GM21381 (cell line): ENCODE measurements around the gene PDE2A.

Source experiments
- ATAC-seq: cut with Tn5 transposase; IDR thresholded peaks from one replicate; pipeline ENCODE4 v1.9.1; 2021; ENCODE audit warnings: mild to moderate bottlenecking, moderate library complexity; ENCODE audit not compliant: unreplicated experiment

The PDE2A gene

DNA sequence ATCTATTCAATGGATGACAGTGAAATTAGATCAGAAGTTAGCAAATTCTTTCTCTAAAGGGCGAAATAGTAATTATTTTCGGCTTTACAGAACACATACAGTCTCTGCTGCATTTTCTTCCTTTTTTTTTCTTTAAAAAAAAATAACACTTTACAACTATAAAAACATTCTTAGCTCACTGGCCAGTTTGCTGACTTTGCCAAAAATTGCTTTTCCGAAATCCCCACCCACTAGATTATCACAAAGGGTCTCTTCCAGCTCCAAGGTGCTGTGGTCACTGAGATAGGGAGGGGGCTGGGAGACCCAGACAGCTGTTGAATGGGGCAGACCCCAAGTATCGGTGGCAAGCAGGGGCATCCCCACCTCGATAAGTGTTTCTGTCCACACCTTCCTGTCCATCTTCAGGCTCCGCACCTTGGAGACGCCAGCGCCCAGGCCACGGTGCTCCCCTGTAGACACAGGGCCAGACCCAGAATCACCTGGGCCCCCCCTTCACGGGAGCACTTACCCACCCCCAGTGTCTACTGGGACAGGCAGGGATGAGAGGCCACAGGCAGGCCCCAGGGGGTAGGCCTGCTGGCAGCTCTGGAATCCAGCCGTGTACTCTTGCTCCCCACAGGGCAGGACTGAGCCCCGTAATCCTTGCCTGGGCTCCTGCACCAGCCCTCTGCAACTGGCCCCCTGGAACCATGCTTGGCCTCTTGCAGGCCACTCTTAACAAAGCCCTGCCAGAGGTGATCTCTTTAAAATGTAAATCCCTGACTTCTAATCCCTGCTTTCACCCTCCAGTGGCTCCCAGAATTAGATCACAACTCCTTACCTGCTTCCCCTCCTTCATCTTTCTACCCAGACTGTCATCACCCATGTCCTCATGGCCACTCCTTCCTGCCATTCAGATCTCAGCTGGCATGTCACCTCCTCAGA is 31.5 kb upstream of the PDE2A start:
- ATAC-seq = no peak

DNA sequence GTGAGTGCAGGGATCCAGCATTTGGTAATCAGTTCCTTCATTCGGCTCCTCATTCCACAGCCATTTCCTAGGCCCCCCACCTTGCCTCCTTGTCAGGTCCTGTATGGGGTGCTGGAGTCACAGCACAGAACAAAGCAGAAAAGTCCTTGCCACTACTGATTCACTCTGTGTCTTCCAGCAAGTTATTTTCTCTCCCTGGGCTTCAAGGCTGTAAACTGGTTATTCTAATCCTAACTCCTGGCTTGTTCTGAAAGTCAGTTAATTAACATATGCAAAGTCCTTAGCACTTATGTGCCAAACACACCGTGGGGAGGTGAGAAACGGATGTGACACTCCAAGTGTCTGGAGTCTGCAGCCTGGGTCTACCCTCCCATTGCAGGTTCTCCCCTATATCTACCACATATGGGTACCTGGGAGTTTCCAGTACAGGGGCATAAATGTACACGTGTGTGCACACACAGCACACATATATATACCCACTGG is 30.6 kb upstream of the PDE2A start:
- no peak for ATAC-seq

DNA sequence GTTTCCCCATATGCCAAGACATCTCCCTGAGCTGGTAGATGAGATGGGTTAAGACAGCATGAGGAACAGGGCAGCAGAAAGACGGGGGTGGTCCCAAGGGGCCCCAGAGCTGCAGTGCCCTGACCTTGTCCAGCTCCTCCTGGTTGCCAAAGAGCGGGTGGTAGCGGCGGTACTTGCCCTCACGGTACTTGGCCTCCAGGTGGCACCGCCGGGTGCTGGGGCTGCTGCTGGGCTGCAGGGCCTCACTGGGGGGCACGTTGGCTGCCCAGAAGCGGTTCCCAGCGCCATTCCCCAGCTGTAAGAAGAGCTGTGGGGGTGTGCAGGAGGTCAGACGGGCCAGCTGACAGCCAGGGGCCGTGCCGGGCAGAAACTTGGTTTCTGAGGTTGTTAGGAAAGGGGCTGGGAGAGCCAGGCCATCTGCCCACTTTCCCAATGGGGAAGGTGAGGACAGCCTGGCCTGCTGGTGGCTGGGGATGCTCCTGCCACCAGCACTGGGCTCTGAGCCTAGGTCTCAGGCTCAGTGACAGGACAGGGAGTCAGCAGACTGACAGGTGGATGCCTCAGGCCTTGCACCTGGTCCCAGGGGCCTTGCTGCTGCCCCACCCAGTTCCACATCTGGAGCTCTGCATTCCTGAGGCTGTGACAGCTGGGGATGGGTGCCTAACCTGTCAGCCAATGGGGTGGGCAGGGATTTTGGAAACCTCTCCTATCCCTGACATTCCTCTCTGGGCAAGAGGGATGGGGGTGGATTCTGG is 30.0 kb upstream of the PDE2A start:
- no peak for ATAC-seq

DNA sequence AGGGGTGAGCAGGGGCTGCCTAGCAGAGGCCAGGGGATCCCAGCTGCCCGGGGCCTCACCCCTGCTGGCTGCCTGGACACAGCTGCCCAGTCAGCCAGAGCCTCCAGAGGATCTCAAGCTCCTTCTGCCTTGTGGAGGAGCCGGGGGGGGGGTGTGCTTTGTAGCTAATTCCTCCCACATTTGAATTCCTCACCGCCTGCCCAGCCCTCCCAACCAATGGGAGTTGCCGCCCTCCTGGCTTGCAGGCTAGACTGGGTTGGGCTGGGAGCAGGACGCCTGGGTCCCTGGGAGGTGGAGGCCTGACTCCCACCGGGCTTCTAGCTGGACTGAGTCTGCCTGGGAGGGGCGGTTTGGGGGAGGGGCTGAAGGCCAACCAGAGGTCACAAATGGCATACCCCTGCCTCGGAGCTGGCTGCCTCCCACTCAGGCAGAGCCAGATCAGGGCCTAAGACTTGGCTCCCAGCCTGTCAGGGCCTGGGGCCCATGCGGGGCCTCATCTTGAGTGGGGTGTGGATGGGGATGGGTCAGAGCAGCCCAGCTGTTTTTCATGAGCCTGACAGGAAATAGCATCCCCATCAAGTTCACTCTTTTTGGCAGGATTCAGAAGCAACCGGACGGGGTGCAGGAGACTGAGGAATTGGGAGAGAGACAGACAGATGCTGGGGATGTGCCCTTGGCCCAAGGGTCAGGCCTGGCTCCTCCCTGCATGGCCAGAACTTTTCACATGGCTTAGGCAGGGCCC is 29.2 kb upstream of the PDE2A start:
- no peak for ATAC-seq

DNA sequence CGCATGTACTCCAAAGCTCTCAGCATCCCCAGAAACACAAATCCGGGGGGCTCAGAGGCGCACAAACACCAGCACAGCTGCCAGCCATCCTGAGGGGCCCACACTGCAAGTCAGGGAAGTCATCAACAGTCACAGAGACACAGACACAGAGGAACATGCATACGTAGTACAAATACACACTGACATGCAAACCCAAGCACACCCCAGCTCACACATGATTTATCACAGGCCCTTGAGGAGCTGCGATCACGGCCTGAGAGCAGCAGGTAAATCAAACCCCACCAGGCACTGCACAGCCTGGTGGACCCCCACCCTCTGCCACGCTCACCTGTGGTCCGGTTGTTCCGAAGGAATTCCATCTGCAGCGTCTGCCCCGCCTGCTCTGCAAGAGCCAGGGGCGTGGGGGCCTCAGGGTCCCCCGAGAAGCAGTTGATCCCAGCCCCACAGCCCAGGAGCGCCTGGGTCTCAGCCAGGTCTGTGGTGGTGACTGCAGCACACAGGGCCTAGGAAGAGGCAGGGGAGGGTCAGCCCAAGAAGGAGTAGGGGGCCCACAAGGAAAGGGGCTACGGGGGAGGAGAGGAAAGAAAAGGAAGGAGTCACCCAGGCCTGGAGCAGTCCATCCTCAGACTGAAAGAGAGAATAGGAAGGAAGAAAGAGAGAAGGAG is 28.5 kb upstream of the PDE2A start:
- ATAC-seq = no peak

DNA sequence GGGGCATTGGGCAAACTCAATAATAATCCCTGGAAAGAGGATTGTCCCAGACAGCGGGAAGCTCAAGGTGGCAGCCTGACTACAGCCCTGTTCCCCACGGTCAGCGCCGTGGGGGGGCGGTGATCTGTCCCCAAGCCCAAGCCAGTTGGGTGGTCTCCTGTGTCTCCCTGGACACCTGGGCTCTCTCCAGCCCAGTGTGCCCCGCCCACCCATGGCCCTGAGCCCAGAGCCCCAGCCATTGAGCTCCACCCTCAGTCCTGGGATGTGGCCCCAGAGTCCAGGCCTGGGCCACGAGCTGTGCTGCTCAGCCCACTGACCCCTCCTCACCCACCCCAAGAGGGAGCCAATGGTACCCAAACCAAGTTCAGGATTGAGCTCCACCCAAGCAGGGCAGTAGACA is 27.9 kb upstream of the PDE2A start:
- no peak for ATAC-seq

DNA sequence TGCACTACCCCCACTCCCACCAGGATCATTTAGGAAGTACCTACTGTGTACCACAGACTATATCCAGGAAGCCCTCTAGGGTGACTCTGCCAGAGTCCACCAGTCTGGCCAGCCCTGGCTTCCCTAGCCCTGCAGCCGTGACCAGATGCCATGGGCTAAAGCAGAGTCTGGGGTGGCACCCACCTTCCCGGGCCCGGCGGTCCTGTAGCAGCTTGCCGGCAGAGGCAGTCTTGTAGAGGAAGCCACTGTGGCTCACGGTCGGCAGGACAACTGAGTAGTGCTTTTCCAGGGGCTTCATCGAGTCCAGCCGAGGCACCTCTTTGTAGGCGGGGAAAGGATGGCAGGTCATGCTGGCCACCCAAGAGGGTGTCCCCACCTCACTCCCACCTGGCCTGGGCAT is 27.2 kb upstream of the PDE2A start:
- ATAC-seq = no peak

DNA sequence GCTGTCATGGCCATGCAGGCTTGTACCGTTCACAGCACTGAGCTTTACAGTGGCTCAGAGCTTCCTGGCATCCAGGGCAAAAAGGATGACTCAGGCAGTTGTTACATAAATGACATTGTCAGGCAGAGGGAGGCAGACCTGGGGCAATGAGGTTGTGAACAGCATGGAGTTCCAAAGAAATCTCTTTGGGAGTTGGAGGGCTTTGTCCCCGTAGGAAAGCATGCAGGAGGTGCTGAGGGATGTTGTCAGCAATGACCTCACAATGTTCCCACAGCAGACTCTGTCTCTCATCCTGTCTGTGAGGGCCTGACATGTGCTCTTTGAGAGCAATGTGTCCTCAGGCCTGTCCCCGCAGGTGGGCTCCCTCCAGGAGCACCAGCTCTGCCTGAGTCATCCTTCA is 25.9 kb upstream of the PDE2A start:
- no peak for ATAC-seq

DNA sequence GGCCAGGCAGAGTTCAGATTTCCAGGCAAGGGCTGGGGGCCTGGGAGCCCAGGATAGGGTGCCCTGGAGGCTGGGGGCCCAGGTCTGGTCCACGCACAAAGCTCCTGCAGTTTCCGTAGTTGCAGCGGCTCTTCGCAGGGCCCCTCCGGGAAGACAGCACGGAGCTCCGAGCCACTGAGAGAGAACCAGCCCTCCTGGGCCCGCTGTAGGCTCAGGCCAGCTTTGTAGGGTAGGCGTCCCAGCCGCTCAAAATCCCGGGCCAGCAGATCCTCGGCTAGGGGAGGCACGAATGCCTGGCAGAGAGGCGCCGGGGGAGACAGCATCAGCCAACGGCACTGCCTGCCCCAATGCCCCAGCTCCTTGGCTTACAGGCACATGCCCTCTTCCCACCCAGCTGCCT is 23.6 kb upstream of the PDE2A start:
- no peak for ATAC-seq

DNA sequence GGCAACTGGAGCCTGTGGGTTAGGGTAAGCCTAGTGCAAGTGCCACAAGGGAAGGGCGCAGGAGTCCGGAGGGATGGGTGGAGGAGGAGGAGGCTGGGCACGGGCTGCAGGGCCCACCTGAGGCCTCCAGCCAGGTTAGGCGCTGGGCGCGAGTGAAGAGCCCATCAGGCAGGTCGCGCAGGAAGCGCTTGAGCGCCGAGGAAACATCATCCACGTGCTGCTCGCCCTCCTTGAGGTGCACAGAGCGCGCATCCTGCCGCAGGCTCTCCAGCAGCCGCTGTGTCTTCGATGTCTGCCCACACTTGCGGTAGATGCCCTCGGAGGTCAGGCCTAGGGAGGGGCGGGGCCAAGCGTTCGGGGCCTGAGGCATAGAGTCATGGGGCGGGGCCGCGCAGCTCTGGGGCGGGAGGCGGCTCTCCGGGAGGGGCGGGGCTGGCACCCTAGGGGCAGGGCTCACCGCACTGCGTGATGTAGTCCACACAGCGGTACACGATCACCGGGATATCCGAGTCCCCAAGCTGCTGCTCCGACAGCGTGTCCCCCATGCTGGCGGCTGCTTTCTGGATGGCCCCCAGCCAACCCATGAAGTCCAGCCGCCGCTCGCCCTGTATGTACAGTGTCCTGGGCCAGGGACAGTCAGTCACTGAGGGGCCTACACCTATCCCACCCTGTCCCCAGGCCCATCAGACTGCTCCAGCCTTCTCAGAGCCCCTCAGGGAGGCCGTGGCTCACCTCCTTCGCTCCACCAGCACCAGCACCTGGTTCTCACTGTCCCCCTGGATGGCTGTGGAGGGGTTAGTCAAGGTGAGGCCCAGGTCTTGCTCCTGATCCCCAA is 22.9 kb upstream of the PDE2A start:
- no peak for ATAC-seq

DNA sequence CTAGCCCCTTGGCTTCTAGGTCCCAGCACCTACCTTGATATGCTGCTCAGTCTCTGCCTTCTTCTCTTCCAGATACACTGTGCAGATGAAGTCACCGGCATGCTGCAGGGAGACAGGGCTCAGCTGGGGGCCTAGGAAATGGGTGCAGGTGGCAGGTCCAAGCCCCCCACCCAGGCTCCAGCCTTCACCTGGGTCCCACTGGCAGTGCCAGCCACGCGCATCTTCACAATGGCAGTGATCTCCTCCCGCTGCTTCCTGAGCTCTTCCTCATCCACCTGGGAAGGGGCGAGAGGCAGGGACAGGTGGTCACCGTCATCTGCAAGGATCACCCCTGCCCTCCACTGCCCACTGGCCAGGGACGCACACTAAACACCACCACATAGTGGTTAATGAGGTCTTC is 21.1 kb upstream of the PDE2A start:
- ATAC-seq = no peak

DNA sequence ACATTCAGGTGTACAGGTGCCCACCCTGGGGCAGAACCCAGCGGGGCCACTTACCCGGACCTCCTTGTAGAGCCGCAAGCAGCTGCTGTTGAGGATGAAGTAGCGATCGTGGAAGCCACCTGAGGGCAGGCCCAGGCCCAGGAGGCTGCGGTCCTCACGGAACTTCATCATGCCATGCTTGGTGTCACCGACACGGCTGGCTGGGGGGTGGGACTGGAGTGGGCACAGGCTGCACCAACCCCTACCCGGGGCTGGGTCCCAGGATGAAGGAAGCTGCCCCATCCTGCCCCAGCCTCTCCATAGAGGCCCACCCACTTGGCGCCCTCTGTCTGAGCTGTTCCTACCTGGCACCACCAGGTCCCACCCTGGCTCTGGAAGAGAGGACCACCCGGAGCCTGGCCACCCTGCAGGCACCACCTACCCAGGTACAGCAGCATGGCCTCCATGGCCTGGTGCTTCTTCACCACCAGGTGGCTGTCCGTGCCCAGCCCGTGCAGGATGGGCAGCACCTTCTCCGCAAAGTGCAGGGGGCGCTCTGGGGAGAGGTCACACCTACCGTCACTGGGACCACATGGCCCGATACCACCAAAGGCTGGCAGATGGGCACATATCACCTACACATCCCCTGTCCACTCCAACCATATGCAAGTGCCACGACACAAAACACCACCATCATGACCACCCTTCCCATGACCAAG is 19.2 kb upstream of the PDE2A start:
- ATAC-seq = no peak

DNA sequence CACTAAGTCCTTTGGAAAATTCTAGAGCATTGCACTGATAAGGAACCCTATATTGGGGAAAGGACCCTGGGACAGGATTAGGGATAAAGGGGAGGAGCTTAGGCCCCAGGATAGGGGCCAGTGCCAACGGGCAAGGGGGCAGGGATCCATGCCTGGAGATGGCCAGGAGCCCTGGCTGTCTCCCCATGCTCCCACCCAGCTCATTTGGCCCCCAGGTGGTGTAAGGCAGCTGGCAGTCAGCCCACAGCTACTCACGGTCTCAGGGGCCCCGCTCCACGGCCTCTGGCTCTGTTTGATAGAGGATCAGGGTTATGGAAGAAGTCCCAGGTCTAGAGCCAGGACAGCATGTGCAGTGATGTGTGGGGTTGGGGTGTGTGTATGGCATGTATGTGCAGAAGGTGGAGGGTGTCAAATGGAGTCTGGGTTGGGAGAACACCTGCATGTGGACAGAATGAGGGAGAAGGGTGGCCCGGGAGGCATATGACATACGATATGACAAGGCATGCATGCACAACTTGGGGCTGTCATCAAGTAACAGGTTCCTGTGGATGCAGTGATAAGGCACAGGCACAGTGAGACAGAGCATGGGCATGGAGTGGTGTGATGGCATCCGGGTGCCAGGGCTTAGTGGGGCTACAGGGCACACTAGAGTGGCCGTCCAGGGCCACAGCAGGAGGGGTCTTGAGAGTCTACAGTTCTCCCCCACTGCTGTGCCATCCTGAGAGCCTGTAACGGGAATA is 18.4 kb upstream of the PDE2A start:
- ATAC-seq = no peak

DNA sequence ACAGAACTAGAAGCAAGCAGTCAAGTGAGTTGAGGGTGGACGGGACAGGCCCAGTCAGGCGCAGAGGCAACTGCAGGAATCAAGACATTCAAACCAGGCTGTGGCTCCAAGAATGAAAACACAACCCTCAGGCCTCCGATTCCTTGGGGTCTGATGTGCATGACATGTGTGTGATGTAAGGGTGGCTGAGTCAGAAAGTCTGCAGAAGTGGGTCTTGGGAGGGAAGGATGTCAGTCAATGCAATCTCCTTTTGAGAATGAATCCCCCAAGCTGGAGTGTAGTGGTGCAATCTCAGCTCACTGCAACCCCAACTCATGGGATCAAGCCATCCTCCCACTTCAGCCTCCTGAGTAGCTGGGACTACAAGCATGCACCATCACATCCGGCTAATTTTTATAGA is 15.9 kb upstream of the PDE2A start:
- ATAC-seq = no peak

DNA sequence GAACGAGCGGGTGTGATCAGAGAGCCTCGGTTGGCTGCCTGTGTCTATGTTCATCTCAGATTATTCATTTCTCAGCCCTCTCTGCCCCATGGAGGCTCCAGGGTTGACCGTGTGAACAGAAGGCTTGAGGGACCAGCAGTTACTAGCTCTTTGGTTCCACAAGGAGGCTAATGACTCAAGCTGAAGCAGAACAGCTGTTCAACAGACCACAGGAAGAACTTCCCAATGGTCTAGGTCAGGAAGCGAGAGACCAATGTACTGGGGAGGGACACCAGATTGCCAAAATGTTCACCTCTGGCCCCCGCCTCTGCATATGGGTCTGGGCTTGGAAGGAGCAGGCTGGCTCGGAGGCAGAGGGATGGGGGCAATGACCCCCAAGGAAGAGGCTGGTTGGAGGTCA is 14.7 kb upstream of the PDE2A start:
- no peak for ATAC-seq

DNA sequence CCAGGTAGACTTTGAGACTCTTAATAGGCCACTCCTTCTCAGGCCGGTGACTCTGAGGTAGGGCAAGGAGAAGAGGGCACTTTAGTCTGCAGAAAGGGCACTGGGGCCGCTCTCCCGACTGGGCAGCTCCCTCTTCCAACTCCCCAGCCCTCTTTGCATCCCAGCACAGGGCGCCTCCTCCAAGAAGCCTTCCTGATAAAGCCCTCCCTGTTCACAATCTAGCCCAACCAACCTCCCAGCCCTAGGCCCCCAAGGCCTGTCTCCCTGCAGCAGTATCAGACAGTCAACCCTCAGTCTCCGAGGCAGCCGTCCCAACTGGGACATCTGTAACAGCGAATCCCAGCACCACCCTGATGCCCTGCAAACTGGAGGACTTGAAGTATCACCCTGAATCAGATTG is 14.3 kb upstream of the PDE2A start:
- no peak for ATAC-seq

DNA sequence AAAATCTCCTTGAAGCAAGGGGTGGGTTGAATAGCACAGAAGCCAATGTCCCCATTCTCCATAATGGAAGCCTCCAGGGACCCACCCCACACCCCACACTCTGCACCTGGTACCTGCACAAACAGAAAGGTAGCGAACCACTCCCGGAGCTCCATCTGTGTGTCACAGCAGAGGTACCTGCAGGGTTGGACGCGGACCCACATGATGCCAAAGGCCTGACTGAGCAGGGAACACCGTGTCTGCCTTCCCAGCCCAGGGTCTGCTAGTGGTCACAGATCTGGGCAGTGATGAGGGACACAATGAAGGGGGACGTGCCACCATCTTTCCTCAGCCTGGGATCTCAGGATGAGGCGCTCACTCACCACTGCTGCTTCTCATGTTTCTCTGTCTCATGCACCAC is 13.1 kb upstream of the PDE2A start:
- ATAC-seq = no peak

DNA sequence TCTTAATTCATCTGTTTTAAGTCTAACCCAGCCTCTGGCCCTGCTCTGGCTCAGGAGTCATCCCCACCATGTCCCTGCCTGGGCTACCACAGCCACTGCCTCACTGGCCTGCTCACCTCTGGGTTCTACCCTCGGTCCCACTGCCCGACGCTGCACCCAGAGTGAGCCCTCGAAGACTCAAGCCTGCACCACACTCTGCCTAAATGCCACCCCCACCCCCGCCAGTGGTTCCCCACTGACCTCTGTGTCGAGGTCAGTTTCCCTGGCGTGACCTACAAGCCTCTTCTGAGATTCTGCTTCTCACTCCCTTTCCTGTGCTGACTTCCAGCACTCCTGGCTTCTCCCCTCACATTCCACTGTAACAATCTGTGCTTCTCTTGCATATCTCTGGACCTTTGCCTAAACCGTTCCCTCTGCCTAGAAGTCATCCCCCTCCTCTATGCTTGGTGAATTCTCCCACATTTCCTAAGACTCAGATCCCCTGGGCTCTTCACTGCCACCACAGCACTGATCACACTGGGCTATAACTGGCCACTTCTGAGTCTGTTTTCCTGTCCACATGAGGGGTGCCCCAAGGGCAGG is 12.5 kb upstream of the PDE2A start:
- ATAC-seq = no peak
